ENCODE results near the gene IMMP2L.

The IMMP2L gene

GRCh38 chr7:110891197-110891596, 671.1 kb downstream of the IMMP2L start:
- DNase-seq: no peak

DNA sequence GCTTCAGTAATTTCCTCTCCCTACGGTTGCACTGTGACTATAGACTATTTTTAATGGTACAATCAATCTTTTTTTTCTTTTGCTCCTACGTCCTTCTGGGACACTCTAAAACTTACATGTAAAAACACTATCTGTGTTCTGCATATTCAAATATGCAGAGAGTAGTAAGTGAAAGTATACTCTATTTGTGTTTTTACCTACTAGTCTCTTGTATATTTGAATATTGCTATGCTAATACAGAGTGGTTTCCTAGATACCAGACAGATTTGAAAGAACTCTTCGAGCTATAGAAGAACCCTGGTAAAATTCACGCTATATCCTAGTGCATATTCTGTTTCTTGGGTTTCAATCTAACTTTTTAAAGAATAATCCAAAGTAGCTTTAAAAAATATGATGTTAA, 672.2 kb downstream of the IMMP2L start:
- no peak for DNase-seq

DNA sequence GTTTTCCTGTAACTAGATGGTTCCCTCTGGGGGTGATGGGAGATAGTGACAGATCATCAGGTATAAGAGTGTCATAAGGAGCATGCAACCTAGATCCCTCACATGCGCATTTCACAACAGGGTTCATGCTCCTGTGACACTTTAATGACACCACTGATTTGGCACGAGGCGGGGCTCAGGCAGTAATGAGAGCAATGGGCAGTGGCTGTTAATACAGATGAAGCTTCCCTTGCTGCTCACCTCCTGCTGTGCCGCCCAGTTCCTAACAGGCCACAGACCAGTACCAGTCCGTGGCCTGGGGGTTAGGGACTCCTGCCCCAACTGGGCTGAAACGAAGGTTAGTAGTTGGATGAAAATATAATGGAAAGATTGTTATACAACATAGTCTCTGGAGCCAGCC, 673.0 kb downstream of the IMMP2L start:
- DNase-seq: no peak

- no peak for DNase-seq
Measured at GRCh38 chr7:110888641-110889040, 673.7 kb downstream of the IMMP2L start.

- no peak for DNase-seq
Measured at GRCh38 chr7:110885474-110885873, 676.8 kb downstream of the IMMP2L start.

DNA sequence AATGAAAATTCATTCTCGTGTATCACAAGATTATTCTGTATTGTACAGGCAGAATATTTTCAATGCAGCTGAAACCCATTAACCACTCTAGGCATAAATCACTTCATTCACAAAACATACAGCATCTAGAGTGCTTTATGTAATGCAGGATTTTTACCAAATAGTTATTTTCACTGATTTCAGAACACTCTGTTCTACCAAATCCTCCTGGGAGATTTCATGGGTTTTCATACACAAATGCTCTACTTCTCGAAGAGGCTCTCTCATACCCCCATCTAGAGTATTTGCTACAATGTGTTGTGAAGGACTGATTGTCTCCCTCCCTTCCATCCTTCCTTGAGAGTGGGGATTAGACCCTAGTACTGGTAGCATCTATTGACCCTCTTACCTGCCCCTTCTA, 680.6 kb downstream of the IMMP2L start:
- DNase-seq: no peak

DNA sequence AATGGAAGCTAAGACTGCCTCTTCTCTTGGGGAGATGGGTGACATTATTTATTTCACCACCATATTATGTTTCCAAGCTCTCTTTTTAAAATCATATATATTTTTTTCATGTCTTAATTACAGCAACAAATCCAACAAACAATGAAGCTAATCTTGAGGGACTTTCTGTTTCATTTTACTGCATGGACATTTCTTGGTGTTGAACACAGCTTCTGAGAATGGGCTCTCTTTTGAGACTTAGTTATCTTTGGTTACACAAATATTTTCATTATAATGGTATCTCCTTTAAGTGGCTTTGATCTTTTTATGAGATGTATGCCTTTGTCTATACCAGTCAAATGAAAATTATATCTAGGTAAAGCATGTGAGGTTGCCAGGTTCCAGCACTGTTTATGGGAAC, 681.3 kb downstream of the IMMP2L start:
- no peak for DNase-seq

DNA sequence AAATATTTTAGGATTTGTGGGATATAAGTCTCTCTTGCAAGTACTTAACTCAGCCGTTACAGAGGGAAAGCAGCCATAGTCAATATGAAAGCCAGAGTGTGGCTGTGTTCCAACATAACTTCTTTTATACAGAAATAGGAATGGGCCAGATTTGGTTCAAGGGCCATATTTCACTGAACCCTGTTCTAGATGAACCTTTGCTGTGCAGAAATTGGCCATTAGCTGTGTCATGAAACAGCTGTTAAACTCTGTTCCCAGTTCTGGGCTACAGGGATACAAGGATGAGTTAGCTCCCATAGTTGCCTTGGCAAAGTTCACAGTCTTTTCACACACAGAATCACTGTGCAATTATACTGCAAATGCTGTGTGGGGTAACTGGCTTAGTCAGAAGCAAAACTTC, 685.3 kb downstream of the IMMP2L start:
- DNase-seq: no peak

DNA sequence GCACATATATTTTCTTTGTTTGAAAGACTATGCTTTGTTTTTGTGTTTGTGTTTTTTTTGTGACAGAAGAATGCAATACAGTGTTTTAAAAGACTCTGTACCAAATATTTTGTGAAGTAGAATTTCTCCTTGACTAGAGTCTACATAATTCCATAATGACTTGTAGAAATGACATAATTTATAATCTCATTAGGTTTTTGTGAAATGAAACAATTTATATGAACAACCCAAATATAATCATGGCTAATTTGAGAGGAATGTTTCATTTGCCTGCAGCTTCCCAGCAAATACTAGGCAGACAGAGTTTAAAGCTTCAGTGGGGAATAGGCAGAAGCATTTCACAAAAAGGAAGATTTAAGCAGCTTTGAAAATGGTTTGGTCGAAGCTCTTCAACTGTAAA, 686.9 kb downstream of the IMMP2L start:
- DNase-seq: no peak

GRCh38 chr7:110871856-110872255, 690.4 kb downstream of the IMMP2L start:
- DNase-seq: no peak

DNA sequence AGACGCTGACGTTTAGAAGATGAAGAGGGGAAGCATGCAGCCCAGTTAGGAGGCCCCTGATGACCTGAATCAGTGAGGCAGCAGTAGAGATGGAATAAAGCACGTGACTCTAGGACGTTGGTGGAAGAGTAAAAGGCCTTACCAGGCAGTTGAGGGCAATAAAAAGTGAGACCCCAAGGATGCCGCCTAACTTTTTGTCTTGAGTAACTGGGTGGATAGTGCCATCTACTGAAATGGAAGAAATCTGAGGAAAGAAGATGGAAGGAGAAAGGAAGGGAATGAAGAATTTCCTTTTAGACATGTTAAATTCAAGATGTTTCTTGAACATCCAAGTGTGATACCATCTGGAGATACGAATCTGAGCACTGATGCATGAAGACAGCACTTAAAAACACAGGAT, 691.4 kb downstream of the IMMP2L start:
- DNase-seq: no peak

DNA sequence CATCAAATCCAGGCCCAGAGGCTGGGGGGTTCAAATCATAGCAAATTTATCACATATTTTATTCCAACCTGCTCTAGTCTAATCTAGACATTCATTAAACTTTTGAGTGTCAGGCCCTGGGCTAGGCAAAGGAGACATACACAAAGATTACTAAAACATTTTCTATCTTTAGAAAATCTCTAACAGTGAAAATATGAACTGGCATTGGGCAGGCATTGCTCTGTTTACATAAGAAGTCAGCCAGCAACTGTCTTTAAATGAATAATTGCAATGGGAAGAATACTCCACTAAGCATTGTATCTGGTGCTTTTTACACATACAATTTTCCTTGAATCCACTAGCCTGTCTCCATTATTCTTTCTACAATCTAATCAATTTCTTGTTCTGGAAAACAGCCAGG, 693.8 kb downstream of the IMMP2L start:
- no peak for DNase-seq

- no peak for DNase-seq
Measured at GRCh38 chr7:110867771-110868170, 694.5 kb downstream of the IMMP2L start.

DNA sequence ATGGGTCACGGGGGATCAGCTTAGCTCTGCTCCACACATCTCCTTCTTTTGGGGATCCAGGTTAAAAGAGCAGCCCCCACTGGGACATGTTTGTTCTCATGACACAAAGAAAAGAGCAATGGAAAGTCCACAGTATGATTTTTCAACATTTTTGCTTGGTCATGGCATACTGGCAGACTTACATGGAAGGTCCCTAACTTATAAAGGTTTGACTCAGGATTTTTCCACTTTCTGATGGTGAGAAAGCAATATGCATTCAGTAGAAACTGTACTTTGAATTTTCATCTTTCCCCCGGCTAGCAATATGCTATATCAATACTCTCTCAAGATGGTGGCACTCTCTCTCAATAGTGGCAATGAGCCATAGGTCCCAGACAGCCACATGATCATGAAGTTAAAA, 699.0 kb downstream of the IMMP2L start:
- DNase-seq: no peak

- DNase-seq: no peak
Measured at GRCh38 chr7:110861163-110861562, 701.1 kb downstream of the IMMP2L start.

DNA sequence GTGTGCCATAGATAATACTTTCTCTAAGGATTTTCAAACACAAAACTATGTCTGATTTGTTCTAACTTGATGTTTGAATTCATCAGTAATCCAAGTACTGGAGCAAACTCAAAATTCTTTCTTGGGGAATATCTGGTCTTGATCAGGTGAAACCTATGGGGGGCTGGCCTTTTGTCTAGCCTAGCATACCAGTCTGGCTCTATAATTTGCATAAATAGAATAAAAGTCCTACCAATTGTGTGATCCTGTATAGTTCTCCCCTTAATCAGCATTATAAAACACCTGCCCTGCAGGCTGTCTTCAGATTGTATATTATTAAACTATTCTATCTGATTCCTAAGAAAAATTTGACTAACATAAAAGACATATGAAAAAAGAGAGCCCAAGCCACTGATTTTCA, 705.2 kb downstream of the IMMP2L start:
- no peak for DNase-seq

DNA sequence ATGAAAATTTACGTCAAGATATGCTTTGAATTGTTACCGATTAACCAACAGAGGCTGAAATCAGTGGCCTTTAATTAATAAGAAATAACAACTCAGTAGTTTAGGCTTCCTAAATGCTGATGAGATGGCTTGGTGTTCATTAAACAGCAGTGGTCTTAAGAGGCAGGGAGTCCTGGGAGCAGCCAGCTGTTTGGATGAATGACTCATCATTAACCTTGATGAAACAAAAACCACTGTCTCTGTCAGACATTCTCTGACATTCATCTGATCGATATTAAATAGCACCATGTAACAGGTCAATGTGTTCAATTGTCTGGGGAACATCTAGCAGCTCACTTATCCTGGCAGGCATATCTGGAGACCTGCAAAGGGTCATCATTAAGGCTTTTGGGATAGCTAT, 705.6 kb downstream of the IMMP2L start:
- DNase-seq: no peak

GRCh38 chr7:110854651-110855050, 707.6 kb downstream of the IMMP2L start:
- no peak for DNase-seq

DNA sequence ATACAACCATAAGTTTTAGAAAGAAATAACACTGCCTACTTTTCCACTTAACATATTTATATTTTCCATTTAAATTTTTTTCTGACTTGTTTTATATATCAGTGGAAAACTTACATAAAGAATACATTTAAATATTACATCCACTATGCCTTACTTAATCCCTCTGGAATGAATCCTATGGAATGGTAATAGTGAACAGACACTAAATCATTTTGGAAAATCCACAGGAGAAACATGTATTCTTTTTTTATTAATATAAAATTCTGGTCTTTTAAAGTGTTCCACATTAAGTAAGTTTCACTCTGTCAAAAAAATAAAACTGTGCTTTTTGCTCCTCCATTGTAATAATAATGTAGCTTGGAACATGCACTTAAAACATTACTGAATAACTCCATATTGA, 708.1 kb downstream of the IMMP2L start:
- no peak for DNase-seq

DNA sequence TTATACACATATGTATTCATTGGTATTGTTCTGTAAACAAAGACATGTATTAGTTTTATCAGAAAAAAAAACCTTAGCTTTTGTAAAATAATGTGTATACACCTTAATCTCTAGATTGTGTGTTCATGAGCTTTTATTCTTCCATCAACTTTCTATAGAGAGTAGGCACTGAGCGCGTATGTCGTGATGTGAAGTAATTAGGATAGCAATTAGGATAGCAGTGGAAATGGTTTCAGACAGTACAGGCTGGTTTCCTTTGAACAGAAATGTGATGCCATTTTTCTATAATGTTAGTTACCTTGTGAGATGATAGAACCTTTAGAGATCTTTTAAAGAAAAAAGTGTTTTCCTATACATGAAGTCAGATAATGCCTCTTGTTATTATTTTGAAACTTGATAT, 709.0 kb downstream of the IMMP2L start:
- no peak for DNase-seq

DNA sequence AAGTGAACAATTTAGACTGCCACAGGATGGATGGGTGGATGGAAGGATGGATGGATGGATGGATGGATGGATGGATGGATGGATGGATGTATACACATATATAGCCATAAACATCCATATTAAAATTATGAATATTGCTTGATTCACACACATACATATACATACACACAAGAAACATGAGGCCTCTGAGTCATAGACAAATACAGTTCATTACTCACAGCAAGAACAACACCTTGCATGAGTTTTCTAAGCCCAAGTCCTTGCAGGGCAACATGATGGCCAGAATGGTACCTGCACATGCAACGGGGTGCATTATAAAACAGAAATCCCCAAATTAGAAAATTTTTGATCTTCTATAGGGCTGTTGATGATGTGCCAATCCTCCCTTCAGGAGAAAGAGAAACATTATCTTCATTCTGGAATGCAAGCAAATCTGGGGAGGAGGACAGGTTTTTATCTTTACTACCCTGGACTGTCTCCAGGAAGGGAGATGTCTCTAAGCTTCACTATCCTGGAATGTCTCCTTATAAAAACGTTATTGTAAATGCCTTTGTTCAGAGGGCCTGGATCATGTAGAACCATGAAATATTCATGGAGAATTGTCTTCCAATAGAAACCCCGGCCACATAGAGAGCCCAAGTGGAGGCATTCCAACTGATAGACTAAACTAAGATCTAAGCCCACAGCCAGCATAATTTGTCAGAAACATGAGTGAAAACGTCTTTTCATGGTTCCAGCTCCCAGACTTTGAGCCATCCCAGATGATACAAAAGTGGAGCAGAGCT, 709.9 kb downstream of the IMMP2L start:
- no peak for DNase-seq

DNA sequence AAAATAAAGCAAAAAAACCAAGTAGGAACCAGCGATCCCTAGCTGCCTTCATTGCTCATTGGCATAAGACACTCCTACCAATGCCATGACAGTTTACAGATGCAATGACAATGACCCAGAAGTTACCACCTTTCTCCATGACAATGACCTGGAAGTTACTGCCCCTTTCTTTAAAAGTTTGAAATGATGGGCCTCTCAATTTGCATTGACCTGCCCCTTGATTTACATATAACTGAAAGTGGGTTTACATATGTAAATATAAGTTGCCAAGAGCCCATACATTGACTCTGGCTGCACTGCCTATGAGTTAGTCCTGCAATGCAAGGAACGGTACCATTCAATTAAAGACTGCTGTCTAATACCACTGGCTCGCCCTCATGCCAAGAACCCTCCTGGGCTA, 712.1 kb downstream of the IMMP2L start:
- DNase-seq: no peak

GRCh38 chr7:110842796-110843195, 719.5 kb downstream of the IMMP2L start:
- no peak for DNase-seq

- DNase-seq: no peak
Measured at GRCh38 chr7:110841840-110842545, 720.3 kb downstream of the IMMP2L start.

- DNase-seq: peak; percentile 84
Measured at GRCh38 chr7:110839866-110840265, 722.4 kb downstream of the IMMP2L start.
